HepG2 (cell line): ENCODE data around the gene FNBP1L.
"Not testable (repeated sequence)": the region's sequence is repeated elsewhere in the genome, so short reads cannot be mapped to it uniquely, and the experiment has no call there.

Experiments used
- ARNT ChIP-seq: fragments of 450-650 bp; IDR thresholded peaks from 2 replicates; pipeline ENCODE4 v1.6.1; 2017
- CHCHD3 ChIP-seq: sonication (generic); formaldehyde crosslinking; IDR thresholded peaks from 2 replicates; pipeline ENCODE4 v1.8.0; 2022; ENCODE audit warnings: mild to moderate bottlenecking, missing genetic modification reagents, moderate library complexity
- ELF3 ChIP-seq: IDR thresholded peaks from 2 replicates; pipeline ENCODE4 v1.6.1; 2016; ENCODE audit warnings: missing genetic modification reagents, missing compliant biosample characterization
- EP300 ChIP-seq, 3 experiments: sonication (generic) in 1 of 3; formaldehyde crosslinking in 1 of 3; IDR thresholded peaks; 2 replicates each; pipeline versions ENCODE4 v1.5.1 to v1.6.1; 2011 to 2020; ENCODE audit warnings: low read depth in 2 of 3, low read length in 2 of 3, borderline replicate concordance in 1 of 3, improper control_type of control experiment in 1 of 3, mild to moderate bottlenecking in 1 of 3, missing genetic modification reagents in 1 of 3, moderate library complexity in 1 of 3
- MTF2 ChIP-seq: sonication (generic); formaldehyde crosslinking; IDR thresholded peaks from 2 replicates; pipeline ENCODE4 v1.5.0; 2020; ENCODE audit warnings: missing genetic modification reagents, borderline replicate concordance
- NONO ChIP-seq, 2 experiments: fragments of 450-650 bp in 1 of 2; sonication (generic) in 1 of 2; formaldehyde crosslinking in 1 of 2; IDR thresholded peaks in 1 of 2; conservative IDR thresholded peaks in 1 of 2; 2 replicates each; pipeline versions ENCODE4 v1.6.1 to v1.8.0; 2017 to 2022; ENCODE audit warnings: mild to moderate bottlenecking in 1 of 2, missing genetic modification reagents in 1 of 2, moderate library complexity in 1 of 2
- POLR2A ChIP-seq, 2 experiments: IDR thresholded peaks; 2 replicates each; pipeline ENCODE4 v1.6.1; 2011; ENCODE audit warnings: low read depth in 2 of 2, low read length in 2 of 2, mild to moderate bottlenecking in 1 of 2, moderate library complexity in 1 of 2; ENCODE audit not compliant: insufficient read depth in 1 of 2
- ZNF652 ChIP-seq: IDR thresholded peaks from 2 replicates; pipeline ENCODE4 v1.6.1; 2016; ENCODE audit warnings: low read depth, borderline replicate concordance
- TF ChIP-seq, protein P1 (sequence below): IDR thresholded peaks from 2 replicates; pipeline ENCODE4 v1.6.1; 2012; ENCODE audit warnings: low read depth, low read length, improper control_type of control experiment
- TF ChIP-seq, protein P2 (sequence below): sonication (generic); formaldehyde crosslinking; IDR thresholded peaks from 2 replicates; pipeline ENCODE4 v1.5.0; 2020; ENCODE audit warnings: mild to moderate bottlenecking, missing genetic modification reagents, moderate library complexity
- TF ChIP-seq, protein P3 (sequence below): sonication (generic); formaldehyde crosslinking; IDR thresholded peaks from 2 replicates; pipeline ENCODE4 v1.5.1; 2020; ENCODE audit warnings: mild to moderate bottlenecking, missing genetic modification reagents

DNA sequence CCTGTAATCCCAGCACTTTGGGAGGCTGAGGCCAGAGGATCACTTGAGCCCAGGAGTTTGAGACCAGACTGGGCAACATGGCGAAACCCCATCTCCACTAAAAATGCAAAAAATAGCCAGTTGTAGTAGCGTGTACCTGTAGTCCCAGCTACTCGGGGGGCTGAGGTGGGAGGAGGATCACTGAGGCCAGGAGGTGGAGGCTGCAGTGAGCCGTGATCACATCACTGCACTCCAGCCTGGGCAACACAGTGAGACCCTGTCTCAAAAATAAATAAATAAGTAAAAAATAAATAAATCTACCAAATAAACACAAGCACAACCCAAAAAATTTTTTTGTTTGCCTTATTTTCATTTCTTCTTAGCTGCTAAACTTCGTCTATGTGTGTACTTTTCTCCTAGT lies 34.0 kb downstream of the FNBP1L start:
- not testable (repeated sequence) for TF ChIP-seq ELF3 (CRISPR knock-in tag); ARNT; POLR2A (IDR thresholded peaks at IDR 0.05; ENCODE audit: insufficient read depth in 1 of 2, low read depth in 2 of 2, low read length in 2 of 2); CHCHD3 (CRISPR knock-in tag); NONO (IDR thresholded peaks at IDR 0.05); NONO (CRISPR knock-in tag; conservative IDR thresholded peaks at IDR 0.05); MTF2 (CRISPR knock-in tag); EP300 (IDR thresholded peaks at IDR 0.05; ENCODE audit: low read depth in 2 of 2, low read length in 2 of 2); EP300 (CRISPR knock-in tag; IDR thresholded peaks at IDR 0.05; ENCODE audit: borderline replicate concordance); ZNF652 (CRISPR knock-in tag)
- TF ChIP-seq, protein P1, sequence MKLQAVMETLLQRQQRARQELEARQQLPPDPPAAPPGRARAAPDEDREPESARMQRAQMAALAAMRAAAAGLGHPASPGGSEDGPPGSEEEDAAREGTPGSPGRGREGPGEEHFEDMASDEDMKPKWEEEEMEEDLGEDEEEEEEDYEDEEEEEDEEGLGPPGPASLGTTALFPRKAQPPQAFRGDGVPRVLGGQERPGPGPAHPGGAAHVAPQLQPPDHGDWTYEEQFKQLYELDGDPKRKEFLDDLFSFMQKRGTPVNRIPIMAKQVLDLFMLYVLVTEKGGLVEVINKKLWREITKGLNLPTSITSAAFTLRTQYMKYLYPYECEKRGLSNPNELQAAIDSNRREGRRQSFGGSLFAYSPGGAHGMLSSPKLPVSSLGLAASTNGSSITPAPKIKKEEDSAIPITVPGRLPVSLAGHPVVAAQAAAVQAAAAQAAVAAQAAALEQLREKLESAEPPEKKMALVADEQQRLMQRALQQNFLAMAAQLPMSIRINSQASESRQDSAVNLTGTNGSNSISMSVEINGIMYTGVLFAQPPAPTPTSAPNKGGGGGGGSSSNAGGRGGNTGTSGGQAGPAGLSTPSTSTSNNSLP, result not testable (repeated sequence)
- TF ChIP-seq, protein P2, sequence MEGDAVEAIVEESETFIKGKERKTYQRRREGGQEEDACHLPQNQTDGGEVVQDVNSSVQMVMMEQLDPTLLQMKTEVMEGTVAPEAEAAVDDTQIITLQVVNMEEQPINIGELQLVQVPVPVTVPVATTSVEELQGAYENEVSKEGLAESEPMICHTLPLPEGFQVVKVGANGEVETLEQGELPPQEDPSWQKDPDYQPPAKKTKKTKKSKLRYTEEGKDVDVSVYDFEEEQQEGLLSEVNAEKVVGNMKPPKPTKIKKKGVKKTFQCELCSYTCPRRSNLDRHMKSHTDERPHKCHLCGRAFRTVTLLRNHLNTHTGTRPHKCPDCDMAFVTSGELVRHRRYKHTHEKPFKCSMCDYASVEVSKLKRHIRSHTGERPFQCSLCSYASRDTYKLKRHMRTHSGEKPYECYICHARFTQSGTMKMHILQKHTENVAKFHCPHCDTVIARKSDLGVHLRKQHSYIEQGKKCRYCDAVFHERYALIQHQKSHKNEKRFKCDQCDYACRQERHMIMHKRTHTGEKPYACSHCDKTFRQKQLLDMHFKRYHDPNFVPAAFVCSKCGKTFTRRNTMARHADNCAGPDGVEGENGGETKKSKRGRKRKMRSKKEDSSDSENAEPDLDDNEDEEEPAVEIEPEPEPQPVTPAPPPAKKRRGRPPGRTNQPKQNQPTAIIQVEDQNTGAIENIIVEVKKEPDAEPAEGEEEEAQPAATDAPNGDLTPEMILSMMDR (CRISPR knock-in tag), result not testable (repeated sequence)
- TF ChIP-seq, protein P3, sequence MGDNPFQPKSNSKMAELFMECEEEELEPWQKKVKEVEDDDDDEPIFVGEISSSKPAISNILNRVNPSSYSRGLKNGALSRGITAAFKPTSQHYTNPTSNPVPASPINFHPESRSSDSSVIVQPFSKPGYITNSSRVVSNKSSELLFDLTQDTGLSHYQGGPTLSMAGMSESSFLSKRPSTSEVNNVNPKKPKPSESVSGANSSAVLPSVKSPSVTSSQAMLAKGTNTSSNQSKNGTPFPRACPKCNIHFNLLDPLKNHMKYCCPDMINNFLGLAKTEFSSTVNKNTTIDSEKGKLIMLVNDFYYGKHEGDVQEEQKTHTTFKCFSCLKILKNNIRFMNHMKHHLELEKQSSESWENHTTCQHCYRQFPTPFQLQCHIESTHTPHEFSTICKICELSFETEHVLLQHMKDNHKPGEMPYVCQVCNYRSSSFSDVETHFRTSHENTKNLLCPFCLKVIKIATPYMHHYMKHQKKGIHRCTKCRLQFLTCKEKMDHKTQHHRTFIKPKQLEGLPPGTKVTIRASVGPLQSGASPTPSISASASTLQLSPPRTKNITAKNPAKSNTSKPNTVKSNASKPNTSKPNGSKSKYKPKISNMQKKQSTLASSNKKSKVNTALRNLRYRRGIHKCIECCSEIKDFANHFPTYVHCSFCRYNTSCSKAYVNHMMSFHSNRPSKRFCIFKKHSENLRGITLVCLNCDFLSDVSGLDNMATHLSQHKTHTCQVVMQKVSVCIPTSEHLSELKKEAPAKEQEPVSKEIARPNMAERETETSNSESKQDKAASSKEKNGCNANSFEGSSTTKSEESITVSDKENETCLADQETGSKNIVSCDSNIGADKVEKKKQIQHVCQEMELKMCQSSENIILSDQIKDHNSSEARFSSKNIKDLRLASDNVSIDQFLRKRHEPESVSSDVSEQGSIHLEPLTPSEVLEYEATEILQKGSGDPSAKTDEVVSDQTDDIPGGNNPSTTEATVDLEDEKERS (CRISPR knock-in tag), result not testable (repeated sequence)
